ENCODE results near the gene SNX27. TPM values are rescaled to one million over a fixed set of nuclear protein-coding genes. Genes with fewer than 3 reads are reported as not detected.
A peak's percentile ranks its signal among the peaks of the same experiment; 100 is the strongest.

The SNX27 gene
- total RNA-seq, 1 donor from 2014 or later = 62.1 TPM

DNA sequence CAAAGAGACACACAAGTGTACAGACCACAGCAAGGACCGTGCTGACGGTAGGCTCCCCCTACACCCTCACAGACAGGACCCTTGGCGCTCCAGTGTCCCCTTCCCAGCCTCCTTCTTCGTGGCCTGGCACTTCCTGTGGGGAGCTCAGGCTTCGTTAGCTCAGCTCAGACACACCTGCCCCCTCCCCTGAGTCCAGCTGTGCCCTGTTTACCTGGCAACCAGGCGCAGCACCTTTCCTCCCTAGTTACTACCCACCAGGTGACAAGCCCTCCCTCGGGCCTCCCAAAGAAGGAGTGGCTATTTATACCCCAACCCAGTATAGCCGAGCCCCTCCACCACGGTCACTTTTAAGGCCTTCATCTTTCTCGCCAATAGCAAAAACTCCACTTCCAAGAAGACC, 100.1 kb downstream of the SNX27 start:
- Histone ChIP-seq H3K27ac (no peak overlapping the region), H3K36me3 (no peaks in the 10 kb centered on the region), H3K4me1 (peaks cover 1% of the 10 kb centered on the region), H3K4me3 (no peak overlapping the region), H3K9me3 (no peaks in the 10 kb centered on the region), H3K27me3 (peaks cover 21% of the 10 kb centered on the region)
- intact Hi-C loops (cut with DNase I) = no loop called here
- ATAC-seq (no peak), DNase-seq (no peak)
- TF ChIP-seq, protein P1, sequence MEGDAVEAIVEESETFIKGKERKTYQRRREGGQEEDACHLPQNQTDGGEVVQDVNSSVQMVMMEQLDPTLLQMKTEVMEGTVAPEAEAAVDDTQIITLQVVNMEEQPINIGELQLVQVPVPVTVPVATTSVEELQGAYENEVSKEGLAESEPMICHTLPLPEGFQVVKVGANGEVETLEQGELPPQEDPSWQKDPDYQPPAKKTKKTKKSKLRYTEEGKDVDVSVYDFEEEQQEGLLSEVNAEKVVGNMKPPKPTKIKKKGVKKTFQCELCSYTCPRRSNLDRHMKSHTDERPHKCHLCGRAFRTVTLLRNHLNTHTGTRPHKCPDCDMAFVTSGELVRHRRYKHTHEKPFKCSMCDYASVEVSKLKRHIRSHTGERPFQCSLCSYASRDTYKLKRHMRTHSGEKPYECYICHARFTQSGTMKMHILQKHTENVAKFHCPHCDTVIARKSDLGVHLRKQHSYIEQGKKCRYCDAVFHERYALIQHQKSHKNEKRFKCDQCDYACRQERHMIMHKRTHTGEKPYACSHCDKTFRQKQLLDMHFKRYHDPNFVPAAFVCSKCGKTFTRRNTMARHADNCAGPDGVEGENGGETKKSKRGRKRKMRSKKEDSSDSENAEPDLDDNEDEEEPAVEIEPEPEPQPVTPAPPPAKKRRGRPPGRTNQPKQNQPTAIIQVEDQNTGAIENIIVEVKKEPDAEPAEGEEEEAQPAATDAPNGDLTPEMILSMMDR (IDR thresholded peaks at IDR 0.05) = no peak

GRCh38 chr1:151713044-151713443, 101.2 kb downstream of the SNX27 start:
- Histone ChIP-seq H3K4me3 (no peak overlapping the region), H3K36me3 (no peaks in the 10 kb centered on the region), H3K27me3 (peaks cover 26% of the 10 kb centered on the region), H3K9me3 (no peaks in the 10 kb centered on the region), H3K27ac (no peak overlapping the region), H3K4me1 (peaks cover 8% of the 10 kb centered on the region)
- DNase-seq (no peak), ATAC-seq (peak; percentile 30)
- TF ChIP-seq, protein P1 (IDR thresholded peaks at IDR 0.05) = no peak
- intact Hi-C loops (cut with DNase I) = no loop called here

GRCh38 chr1:151713874-151714273, 102.0 kb downstream of the SNX27 start:
- no peak for ATAC-seq

GRCh38 chr1:151714820-151715725, 103.2 kb downstream of the SNX27 start:
- H3K36me3 ChIP-seq = no peaks in the 10 kb centered on the region
- peaks cover 26% of the 10 kb centered on the region for H3K27me3 ChIP-seq
- H3K4me1 ChIP-seq = peaks cover 9% of the 10 kb centered on the region
- H3K27ac ChIP-seq = no peak overlapping the region
- no peaks in the 10 kb centered on the region for H3K9me3 ChIP-seq
- intact Hi-C loops (cut with DNase I) = no loop called here
- no peak overlapping the region for H3K4me3 ChIP-seq
- TF ChIP-seq, protein P1 (IDR thresholded peaks at IDR 0.05) = no peak
- no peak for ATAC-seq
- no peak for DNase-seq

More at GRCh38 chr1:151713874-151714273, 102.0 kb downstream of the SNX27 start:
- TF ChIP-seq, protein P1 (IDR thresholded peaks at IDR 0.05) = no peak
- DNase-seq = no peak
- Histone ChIP-seq H3K9me3 (no peaks in the 10 kb centered on the region), H3K36me3 (no peaks in the 10 kb centered on the region), H3K4me3 (no peak overlapping the region), H3K4me1 (peaks cover 8% of the 10 kb centered on the region), H3K27me3 (peaks cover 26% of the 10 kb centered on the region), H3K27ac (no peak overlapping the region)
- intact Hi-C loops (cut with DNase I) = no loop called here

DNA sequence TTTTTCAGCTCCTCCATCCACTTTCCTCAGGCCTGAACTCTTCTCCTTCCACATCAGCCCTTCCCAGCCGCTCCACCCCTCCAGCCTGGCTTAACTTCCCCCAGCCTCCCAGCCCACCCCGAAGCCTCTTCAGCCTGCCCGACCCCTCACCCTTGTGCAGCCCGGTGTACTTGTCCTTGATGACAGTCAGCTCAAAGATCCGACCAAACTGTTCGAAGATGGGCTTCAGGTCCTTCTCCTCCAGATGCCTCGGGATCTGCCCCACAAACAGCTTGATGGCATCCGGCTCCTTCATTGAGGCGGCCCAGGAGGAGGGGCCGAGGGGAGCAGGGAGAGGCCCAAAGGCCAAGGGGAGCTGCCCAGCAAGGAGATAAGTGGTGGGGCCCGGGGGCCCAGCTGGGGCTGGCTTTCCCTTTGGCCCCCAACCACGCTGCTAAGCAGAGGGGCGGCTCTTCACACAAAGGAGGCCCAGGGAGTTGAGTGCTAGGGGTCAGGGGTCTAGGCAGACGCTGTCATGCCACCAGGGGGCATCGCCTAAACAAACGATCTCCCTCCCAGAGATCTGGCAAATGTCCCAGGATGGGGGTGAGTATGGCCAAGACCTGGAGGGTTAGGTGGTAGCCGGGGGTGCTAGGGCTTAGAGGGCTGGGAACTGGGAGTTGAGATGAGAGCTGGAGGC, 104.0 kb downstream of the SNX27 start:
- ATAC-seq (no peak), DNase-seq (no peak)
- TF ChIP-seq, protein P1 (IDR thresholded peaks at IDR 0.05) = no peak
- intact Hi-C loops (cut with DNase I) = no loop called here
- no peaks in the 10 kb centered on the region for H3K36me3 ChIP-seq
- no peak overlapping the region for H3K27ac ChIP-seq
- H3K27me3 ChIP-seq = peaks cover 21% of the 10 kb centered on the region
- H3K4me1 ChIP-seq = peaks cover 16% of the 10 kb centered on the region
- no peak overlapping the region for H3K4me3 ChIP-seq
- H3K9me3 ChIP-seq = no peaks in the 10 kb centered on the region
